GM21723 (cell line): ENCODE results near the gene GBF1.
A peak's percentile ranks its signal among the peaks of the same experiment; 100 is the strongest.

Experiments used
- ATAC-seq: cut with Tn5 transposase; IDR thresholded peaks from one replicate; pipeline ENCODE4 v1.9.1; 2021; ENCODE audit warnings: mild to moderate bottlenecking, moderate library complexity; ENCODE audit not compliant: unreplicated experiment

GBF1 gene

DNA sequence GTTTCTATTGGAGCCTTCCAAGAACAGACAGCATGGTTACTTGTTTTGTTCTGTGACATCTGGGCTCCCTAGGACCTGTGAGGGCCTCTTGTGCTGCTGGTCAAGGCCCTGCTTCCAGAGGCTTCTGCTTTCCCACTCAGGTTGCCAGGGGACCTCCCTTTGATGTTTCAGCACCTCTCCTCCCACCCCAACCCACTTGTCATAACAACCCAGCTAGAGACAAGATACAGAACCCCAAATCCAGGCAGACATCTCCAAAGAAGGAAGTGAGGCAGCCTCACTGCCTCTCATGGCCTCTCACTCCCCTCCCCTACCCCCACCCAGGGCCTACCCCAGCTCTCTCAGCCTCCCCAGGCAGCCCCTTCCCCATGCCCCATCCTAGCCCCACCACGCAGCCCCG, 161.5 kb downstream of the GBF1 start:
- no peak for ATAC-seq

DNA sequence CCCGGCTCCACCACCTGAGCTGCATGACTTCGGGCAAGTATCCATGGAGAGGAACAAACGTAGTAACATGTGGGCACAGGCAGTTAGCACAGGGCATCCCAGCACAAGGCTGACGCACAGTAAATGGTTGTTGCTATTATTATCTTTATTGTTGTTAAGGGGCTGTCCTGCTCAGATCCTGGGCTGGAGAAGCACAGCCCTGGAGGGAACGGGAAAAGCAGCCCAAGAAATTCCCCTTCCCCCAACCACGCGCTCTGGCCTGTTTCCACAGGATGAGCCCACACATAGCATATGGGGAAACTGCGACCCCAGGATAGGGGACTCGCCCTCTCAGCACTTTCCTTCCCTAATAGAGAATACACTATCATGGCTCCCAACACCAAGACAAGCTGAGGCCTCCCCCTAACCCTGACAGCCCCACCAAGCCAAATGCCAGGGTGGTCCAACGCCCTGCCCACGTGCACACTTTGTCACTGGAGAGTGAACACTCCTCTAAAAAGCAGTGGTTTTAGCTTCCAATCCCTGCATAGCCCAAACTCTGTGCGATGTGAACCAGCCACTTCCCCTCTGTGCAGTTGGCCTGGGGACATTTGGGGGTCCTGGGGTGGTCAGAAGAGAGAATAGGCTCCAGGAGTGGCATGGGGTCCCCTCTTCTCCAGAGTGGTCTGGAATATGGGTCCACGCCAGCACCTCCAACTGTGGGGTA, 162.2 kb downstream of the GBF1 start:
- ATAC-seq: no peak

DNA sequence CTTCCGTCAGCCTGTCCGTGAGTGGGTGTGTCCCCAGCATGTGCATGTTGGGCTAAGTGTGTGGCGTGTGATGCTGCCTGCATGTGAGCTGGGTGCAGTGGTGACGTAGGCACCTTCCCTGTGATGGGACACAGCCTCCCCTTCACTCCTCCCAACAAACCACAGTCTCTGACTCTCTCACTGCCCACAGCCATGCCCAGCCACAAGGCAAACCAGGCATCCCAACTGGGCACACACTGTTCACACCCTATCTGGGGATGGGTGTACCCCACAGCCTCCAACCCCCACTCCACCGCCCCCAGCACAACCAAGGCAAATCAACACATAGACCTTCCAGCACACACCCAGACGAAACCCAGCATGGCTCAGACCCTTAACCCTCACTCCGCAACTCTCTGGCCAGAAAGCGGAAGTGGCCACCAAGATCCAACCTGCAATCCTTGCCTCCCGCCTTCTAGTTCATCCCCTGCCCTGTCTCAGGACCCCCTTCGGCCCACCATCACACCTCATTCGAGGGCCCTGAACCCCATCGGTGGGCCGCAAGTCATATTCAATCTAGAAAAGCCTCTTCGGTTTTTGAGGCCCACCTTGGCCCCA, 162.9 kb downstream of the GBF1 start:
- ATAC-seq: no peak

DNA sequence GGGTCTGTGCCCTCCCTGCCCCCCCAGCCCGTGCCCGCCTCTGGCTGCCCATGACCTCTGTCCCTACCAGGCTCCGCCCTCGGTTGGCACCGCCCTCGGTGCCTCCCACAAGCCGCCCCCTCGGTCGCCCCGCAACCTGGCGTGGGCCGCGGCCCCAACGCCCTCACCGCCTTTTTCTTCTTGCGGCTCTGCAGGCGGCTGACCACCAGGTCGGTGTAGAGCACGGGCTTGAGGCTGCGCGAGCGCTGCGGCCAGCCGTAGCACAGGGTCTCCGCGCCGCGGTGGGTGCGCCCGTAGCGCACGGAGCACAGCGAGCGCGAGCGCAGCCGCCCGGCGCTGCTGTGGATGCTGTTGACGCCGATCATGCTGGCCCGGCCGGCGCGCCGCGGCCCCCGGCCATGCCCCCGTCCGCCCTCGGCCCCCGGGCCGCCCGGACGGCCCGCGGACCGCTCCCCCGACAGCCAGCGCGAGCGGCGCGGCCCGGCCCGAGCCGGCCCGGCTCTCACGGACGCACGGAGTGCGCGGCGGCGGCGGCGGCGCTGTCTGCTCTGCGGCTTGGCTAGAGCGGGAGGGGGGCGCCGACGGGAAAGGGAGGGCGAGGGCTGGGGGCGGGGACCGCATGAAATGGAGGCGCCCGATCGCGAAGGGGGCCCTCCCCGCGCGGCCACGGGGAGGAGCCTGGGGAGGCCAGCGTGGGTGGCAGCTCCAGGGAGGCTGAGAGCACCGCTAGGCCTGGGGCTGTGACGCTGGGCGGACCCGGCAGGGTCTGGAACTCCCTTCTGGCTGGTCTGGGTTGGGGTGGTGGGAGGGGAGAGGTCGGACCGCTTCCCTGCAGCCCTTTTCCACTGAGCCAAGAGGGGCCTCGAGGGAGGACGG, 163.6 kb downstream of the GBF1 start:
- ATAC-seq: no peak

- no peak for ATAC-seq
Measured at GRCh38 chr10:102409604-102410428, 164.5 kb downstream of the GBF1 start.

GRCh38 chr10:102410429-102411073, 165.2 kb downstream of the GBF1 start:
- no peak for ATAC-seq

DNA sequence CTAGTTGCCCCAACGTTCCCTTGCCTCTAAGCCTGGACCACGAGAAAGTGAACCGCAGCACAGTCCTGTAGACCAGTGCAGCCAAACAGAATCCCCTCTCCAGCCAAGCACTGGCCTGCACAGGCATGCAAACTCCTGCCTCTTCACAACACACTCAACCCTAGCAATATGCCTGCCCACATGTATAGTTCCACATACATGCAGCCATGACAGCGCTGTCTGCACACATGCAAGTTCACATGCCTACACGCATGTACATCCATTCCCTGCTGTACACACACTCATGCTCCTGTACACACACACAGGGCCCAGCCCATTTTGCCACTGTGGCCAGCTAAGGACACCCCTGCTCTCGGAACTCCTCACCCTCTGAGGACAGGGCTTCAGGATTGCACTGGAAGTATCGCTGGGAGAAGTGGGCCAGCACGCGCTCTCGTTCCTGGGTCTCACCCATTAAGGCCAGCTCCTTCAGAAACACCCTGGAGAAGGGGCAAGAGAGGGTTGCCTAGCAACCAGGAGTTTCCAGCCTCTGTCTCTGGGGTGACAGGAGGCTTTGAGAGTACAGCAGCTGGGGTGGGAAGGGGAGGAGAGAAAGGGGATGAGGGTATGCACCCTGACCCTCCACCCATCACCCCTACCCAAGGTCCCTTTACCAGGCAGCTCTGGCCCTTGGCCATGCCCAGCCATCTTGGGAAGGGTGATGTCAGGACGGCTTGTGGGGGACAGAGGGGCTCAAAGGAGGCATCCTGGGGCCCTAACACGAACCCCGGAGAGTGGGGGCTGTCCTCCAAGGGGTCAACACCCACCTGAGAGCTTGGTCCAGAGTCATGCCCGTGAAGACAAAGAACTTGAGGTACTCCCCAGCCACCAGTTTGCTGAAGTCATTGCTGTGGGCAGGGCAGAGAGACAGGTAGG, 166.3 kb downstream of the GBF1 start:
- ATAC-seq: no peak

GRCh38 chr10:102412293-102412692, 167.0 kb downstream of the GBF1 start:
- ATAC-seq: no peak

GRCh38 chr10:102413053-102413705, 167.8 kb downstream of the GBF1 start:
- no peak for ATAC-seq

DNA sequence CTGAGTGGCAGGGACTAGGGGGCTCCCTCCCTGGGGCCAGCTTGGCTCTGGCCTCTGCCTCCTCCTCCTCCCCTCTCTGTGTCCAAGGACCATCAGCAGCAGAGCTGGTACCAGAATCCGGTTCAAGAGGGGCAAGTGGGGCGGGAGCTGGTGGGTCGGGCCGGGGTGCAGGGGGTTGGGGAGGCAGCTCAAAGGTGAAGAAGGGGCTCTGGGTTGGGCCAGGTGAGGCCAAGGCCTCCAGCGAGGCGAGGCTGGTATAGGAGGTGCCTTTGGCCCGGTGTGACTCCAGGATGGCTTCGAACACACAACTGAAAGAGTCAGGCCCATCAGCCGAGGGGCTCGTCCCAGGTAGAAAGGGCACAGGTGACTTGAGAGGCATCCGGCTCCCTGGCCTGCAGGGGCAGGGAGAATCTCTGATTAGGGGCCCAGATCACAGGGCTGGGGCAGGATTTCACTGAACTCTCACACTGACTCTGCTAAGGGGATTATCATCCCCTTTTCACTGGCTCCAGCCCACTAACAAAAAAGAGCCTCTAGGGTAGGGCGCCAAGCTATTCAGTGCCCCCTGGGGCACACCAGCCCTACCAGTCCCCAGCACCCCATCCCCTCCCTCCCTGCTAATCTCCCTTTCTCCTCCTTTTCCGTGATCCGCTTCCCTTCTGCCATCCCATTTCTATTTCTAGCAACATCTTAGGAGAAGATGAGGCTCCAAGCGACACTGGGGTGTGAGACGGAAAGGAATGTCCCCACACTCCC, 168.7 kb downstream of the GBF1 start:
- ATAC-seq: no peak

GRCh38 chr10:102414749-102415148, 169.4 kb downstream of the GBF1 start:
- no peak for ATAC-seq

DNA sequence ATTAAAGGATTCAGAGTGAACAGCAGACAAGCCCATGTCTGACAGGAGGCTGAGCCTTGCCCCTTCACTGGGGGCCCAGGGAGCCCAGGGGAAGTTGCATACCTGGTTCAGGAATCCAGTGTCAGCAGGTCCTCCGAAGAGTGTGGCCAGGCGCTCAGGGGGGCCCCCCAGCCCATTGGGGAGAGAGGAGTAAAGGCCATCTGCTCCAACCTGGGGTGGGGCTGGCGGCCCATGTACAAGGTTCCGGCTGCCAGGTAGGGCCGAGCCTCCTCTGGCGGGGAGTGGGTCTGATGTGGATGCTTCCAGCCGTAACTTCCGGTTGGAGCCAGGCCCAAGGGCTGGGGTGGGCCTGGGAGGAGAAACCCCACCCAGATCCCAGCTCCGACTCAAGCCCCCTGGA, 171.0 kb downstream of the GBF1 start:
- ATAC-seq: no peak

DNA sequence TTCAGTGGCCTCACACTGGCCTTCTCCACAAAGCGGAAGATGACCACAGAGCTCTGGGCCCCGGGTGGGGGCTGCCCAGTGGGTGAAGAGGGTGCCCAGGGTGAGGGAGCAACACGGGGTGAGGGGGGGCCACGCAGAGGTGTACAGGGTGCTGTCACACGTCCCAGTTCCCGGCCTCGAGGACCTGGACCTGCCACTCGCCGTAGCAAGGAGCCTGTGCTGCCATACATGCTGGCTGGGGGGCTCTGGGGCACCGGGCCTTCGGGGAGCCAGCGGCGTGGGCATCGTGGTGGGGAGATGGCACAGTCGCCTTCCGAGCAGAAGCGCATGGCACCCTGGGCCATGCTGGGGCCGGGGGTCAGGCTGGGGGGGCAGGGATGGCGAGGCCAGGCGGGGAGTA, 171.4 kb downstream of the GBF1 start:
- ATAC-seq: no peak

GRCh38 chr10:102418622-102419268, 173.4 kb downstream of the GBF1 start, which contains the start of gene PSD:
Gene PSD (minus strand): TSS chr10:102418785. CDS start chr10:102417038, 1,747 bp downstream.
- ATAC-seq: no peak

- ATAC-seq: no peak
Measured at GRCh38 chr10:102419269-102420180, 174.2 kb downstream of the GBF1 start.

GRCh38 chr10:102420181-102420713, 174.9 kb downstream of the GBF1 start:
- ATAC-seq: peak; percentile 1
